H1 (cell line): Measurements from ENCODE around the gene NINJ2.

Source experiments
- BACH1 ChIP-seq: IDR thresholded peaks from 2 replicates; pipeline ENCODE4 v1.6.1; 2012; ENCODE audit warnings: low read length, improper control_type of control experiment
- CTBP2 ChIP-seq: IDR thresholded peaks from 2 replicates; pipeline ENCODE4 v1.7.0; 2011; ENCODE audit warnings: borderline replicate concordance, mild to moderate bottlenecking, moderate library complexity, mixed read lengths, low read length; ENCODE audit not compliant: insufficient read depth, insufficient read length
- CTCF ChIP-seq, 3 experiments: IDR thresholded peaks; 1 replicate in 2 of 3; 2 replicates in 1 of 3; pipeline versions ENCODE4 v1.5.1 to v1.6.1; 2011; ENCODE audit warnings: low read length in 3 of 3, mild to moderate bottlenecking in 3 of 3, inconsistent platforms in 2 of 3, low read depth in 1 of 3, moderate library complexity in 1 of 3; ENCODE audit not compliant: insufficient read depth in 1 of 3; ENCODE audit errors: control extremely low read depth in 1 of 3
- EGR1 ChIP-seq: IDR thresholded peaks from 2 replicates; pipeline ENCODE4 v1.6.1; 2011; ENCODE audit warnings: low read depth, low read length, borderline replicate concordance
- EZH2 ChIP-seq: fragments of 200-600 bp; sonication (generic); IDR thresholded peaks from 2 replicates; pipeline ENCODE4 v1.7.1; 2012; ENCODE audit warnings: low read depth, mild to moderate bottlenecking, moderate library complexity, low read length, inconsistent platforms; ENCODE audit not compliant: severe bottlenecking
- FOSL1 ChIP-seq: IDR thresholded peaks from 2 replicates; pipeline ENCODE4 v1.6.1; 2011; ENCODE audit warnings: mild to moderate bottlenecking, low read depth, low read length, moderate library complexity; ENCODE audit not compliant: insufficient read depth
- JUN ChIP-seq: IDR thresholded peaks from 2 replicates; pipeline ENCODE4 v1.6.1; 2011; ENCODE audit warnings: low read depth, mild to moderate bottlenecking, improper control_type of control experiment, low read length
- MAX ChIP-seq: IDR thresholded peaks from 2 replicates; pipeline ENCODE4 v1.6.1; 2012; ENCODE audit warnings: inconsistent platforms
- POLR2A ChIP-seq, 2 experiments: IDR thresholded peaks; 1 replicate in 1 of 2; 2 replicates in 1 of 2; pipeline ENCODE4 v1.6.1; 2011; ENCODE audit warnings: low read depth in 2 of 2, low read length in 2 of 2, mild to moderate bottlenecking in 2 of 2; ENCODE audit errors: control extremely low read depth in 1 of 2
- RBBP5 ChIP-seq: IDR thresholded peaks from 2 replicates; pipeline ENCODE4 v1.7.1; 2012; ENCODE audit warnings: low read depth, mild to moderate bottlenecking, inconsistent platforms, low read length, moderate library complexity, borderline replicate concordance
- TBP ChIP-seq: IDR thresholded peaks from 2 replicates; pipeline ENCODE4 v1.6.1; 2011; ENCODE audit warnings: low read depth, low read length, improper control_type of control experiment

GRCh38 chr12:569803-570434 lies 93.3 kb downstream of the NINJ2 start:
- TF ChIP-seq CTBP2, result no peak
- peak; percentile 41 for TF ChIP-seq EZH2
- TF ChIP-seq EGR1, result no peak
- peak; percentile 73 for TF ChIP-seq BACH1
- TF ChIP-seq MAX, result peak; percentile 52; the same call in 1 of the 2 replicates
- TF ChIP-seq POLR2A (IDR thresholded peaks at IDR 0.05; ENCODE audit: control extremely low read depth in 1 of 2, low read depth in 2 of 2, low read length in 2 of 2), result no peak
- peak in 2 of 3 experiments; percentile 86; a peak in 3 of 4 replicates for TF ChIP-seq CTCF (IDR thresholded peaks at IDR 0.05; ENCODE audit: control extremely low read depth in 1 of 3, insufficient read depth in 1 of 3, low read depth in 1 of 3, low read length in 3 of 3)
- no peak for TF ChIP-seq FOSL1
- TF ChIP-seq JUN, result no peak
- TF ChIP-seq RBBP5, result no peak
- no peak for TF ChIP-seq TBP
